ENCODE data around the gene HSF4.

The HSF4 gene

DNA sequence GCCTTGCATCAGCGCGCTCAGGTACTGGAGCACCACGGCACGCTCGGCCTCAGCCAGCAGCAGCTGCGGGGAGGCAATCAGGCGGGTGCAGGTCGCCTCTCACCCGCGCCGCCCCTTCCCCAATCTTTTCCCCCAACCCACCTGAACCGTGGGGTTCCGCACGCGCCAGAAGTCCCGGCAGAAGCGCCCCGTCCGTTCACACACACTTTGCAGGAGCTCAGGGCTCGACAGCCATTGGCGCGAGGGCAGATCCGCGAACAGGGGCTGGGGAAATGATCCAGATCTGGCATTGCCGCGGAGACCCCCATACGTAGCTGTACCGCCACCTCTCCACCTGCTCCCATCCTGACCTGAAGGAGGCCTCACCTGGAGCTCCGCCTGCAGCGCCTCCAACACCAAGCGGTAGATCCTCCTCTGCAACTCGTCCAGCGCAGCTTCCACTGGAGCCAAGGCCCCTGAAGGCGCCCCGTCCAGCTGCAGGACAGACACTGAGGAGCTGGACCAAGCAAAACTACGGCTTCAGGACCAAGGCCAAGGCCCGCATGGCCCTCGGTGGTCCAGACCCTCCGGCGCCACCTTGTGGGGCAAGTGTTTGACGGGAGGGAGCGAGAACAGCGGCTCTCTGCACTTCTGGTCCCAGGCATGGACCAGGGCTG, 20.6 kb downstream of the HSF4 start:
- DNase-seq (ENCODE audit: low read depth), result peak; percentile 81

- DNase-seq (ENCODE audit: low read depth), result no peak
Observed at GRCh38 chr16:67185651-67186134, 21.1 kb downstream of the HSF4 start.

- DNase-seq (ENCODE audit: low read depth), result no peak
Observed at GRCh38 chr16:67186550-67186950, 22.0 kb downstream of the HSF4 start.

- DNase-seq (ENCODE audit: low read depth), result no peak
Observed at GRCh38 chr16:67187175-67187890, 22.8 kb downstream of the HSF4 start.

- no peak for DNase-seq (ENCODE audit: low read depth)
Observed at GRCh38 chr16:67188323-67188722, 23.8 kb downstream of the HSF4 start.

DNA sequence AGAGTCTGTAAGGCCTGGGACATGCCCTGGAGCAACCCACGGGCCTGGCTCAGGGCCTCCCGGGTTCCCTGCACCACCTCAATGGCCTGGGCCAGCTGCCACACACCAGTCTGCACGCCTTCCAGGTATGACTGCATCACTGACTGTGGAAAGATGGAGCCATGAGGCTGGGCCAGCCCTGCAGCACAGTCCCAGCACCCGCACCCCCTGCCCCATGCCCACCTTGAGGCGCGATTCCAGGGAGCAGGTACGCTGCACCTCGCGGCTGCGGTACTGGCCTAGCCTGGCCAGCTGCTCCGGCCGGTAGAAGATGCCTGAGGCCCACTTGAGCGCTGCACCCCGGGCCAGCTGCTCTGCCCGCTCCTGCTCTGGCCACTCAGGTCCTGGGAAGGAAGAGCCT, 24.3 kb downstream of the HSF4 start:
- no peak for DNase-seq (ENCODE audit: low read depth)

GRCh38 chr16:67190041-67190440, 25.5 kb downstream of the HSF4 start, which contains the start of gene EXOC3L1:
Gene EXOC3L1 (minus strand): TSS chr16:67190136. CDS start chr16:67189676, 460 bp downstream.
- no peak for DNase-seq (ENCODE audit: low read depth)

DNA sequence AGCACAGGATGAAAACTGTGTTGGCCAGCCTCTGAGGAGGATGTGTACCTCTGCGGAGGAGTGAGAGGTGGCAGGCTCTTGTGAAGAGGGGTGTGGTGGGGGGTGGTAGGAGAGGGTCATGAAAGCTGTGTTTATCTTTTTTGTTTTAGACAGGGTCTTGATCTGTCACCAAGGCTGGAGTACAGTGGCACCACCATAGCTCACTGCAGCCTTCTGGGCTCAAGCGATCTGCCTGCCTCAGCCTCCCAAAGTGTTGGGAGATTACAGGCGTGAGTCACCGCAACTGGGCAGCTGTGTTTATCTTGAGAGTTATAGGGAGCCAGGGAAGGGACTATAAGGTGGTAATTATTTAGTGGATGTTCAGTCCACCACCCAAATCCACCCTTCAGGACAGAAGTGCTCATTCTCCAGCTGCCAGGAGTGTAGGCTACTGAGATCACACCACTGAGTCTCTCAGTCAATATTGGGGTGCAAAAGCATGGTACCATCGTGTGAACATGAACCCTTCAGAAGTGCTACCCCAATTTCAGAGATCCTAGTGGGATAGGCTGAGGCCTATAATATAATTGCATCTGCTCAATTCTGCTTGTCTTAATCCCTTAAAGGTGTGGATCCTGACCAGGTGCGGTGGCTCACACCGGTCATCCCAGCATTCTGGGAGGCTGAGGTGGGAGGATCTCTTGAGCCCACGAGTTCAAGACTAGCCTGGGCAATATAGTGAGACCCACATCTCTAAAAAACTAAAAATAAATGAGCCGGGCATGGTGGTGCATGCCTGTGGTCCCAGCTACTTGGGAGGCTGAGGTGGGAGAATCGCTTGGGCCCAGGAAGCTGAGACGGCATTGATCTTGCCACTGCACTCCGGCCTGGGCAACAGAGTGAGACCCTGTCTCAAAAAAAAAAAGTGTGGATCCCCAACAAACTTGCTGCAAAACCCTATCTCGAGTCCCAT, 26.2 kb downstream of the HSF4 start:
- no peak for DNase-seq (ENCODE audit: low read depth)

- DNase-seq (ENCODE audit: low read depth), result no peak
Observed at GRCh38 chr16:67191411-67191994, 27.0 kb downstream of the HSF4 start.

GRCh38 chr16:67191995-67192681, 27.6 kb downstream of the HSF4 start, which contains the start of gene E2F4:
Gene E2F4 (plus strand): TSS chr16:67192155. CDS start chr16:67192228, 73 bp downstream.
- DNase-seq (ENCODE audit: low read depth), result peak; percentile 83

DNA sequence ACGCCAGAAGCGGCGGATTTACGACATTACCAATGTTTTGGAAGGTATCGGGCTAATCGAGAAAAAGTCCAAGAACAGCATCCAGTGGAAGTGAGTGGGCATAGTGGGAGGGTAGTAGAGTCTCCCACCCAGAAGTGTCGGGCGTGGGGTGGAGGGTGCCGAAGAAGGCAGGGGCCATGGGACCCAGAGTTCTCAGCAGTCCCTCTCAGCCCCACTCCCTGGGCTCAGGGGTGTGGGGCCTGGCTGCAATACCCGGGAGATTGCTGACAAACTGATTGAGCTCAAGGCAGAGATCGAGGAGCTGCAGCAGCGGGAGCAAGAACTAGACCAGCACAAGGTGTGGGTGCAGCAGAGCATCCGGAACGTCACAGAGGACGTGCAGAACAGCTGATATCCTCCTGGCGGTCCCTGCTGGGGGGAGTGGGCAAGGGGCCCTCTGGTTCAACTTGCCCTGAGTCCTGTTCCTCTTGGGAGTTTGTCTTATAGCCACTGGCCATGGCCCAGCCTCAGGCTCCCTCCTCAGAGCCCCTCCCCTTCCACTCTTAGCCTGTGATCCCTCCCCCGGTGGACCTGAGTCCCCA, 28.3 kb downstream of the HSF4 start:
- no peak for DNase-seq (ENCODE audit: low read depth)

GRCh38 chr16:67193536-67193935, 29.0 kb downstream of the HSF4 start:
- no peak for DNase-seq (ENCODE audit: low read depth)

GRCh38 chr16:67194260-67194659, 29.7 kb downstream of the HSF4 start:
- DNase-seq (ENCODE audit: low read depth), result no peak

GRCh38 chr16:67195676-67196075, 31.1 kb downstream of the HSF4 start:
- DNase-seq (ENCODE audit: low read depth), result no peak

DNA sequence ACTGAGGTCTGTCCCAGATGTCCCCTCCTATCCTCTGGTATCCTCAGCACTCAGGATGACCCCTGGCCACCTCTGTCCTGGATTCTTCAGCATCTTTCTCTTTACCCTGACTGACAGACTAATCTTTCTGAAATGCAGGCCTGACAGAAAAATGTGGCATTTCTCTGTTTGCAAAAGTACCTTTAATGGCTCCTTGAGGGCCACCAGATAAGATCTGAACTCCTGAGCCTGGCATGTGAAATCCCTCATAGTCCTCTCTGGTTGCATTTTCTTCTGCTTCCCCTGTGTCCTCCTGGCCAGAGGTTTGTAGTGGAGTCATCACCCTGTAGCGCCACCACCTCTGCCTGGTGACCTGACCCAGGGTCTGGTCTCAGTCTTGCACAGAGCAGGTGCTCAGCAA, 32.3 kb downstream of the HSF4 start:
- DNase-seq (ENCODE audit: low read depth), result no peak

DNA sequence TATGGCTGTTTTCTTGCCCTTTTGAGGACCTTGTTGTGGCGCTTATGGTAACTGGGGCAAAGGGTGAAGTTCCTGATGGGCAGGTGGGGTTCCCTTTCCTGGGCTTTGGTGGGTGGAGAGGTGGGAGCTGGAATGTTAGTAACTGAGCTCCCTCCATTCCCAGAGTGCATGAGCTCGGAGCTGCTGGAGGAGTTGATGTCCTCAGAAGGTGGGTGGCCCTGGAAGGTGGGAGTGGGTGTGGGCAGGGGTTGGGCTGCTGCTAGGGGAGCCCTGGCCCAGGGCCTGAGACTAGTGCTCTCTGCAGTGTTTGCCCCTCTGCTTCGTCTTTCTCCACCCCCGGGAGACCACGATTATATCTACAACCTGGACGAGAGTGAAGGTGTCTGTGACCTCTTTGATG, 33.2 kb downstream of the HSF4 start:
- no peak for DNase-seq (ENCODE audit: low read depth)

DNA sequence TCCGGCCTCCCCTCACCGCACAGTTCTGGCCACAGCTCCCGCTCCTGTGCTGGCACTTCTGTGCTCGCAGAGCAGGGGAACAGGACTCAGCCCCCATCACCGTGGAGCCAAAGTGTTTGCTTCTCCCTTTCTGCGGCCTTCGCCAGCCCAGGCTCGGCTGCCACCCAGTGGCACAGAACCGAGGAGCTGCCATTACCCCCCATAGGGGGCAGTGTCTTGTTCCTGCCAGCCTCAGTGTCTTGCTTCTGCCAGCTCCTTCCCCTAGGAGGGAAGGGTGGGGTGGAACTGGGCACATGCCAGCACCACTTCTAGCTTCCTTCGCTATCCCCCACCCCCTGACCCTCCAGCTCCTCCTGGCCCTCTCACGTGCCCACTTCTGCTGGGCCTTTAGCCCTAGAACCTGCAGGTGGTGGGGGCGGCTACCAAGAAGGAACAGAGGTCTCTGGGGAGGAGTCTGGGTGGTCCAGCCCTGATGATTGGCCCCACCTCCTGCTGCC, 33.7 kb downstream of the HSF4 start:
- no peak for DNase-seq (ENCODE audit: low read depth)

DNA sequence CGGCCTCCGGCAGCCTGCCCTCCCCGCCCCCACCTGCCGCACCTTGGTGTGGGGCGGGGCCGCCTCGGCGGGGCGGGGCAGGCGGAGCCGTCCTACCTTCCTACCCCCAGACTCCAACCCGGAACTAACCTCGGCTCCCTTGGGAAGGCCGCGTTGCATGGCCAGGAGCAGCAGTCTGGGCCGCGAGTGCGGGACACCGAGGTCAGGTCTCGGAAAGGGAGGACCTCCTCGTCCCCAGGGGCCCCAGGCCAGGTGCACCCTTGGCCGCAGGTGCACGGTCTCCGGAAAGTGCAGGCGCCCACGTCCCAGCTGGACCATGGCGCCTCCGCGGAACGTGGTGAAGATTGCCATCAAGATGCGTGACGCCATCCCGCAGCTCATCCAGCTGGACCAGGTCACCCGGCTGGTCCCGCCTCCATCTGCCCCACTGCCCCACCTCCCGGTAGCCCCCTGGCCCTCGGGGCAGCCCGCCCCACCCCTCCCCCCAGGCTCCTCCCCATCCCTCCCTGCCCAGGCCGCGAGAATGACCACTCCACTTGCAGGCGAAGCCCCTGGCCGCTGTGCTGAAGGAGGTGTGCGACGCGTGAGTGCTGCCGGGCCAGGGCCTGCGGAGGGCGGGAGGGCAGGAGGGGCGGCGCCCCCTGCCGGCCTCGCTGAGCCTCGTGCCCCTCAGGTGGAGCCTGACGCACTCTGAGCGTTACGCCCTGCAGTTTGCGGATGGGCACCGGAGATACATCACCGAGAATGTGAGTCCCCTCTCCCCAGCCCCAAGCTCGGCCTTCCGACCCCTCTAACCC, 34.7 kb downstream of the HSF4 start, which contains the start of gene ELMO3:
ELMO3 (plus strand) TSS at position 121 of the 797 bp plus-strand sequence; CDS start at position 317, 196 bp downstream.
- no peak for DNase-seq (ENCODE audit: low read depth)

GRCh38 chr16:67199808-67200198, 35.3 kb downstream of the HSF4 start:
- no peak for DNase-seq (ENCODE audit: low read depth)

DNA sequence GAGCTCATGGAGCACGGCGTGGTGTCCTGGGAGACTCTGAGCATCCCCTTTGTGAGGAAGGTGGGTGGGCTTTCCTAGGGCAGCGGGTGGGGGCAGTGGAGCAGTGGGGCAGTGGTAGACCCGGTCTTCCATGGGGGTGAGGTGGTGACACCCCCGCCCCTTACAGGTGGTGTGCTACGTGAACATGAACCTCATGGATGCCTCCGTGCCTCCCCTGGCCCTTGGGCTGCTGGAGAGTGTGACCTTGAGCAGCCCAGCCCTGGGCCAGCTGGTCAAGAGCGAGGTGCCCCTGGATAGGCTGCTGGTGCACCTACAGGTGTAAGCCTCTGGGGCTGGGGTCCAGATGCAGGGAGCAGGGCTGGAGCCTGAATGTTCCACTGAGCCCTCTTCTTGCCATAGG, 35.9 kb downstream of the HSF4 start:
- DNase-seq (ENCODE audit: low read depth), result no peak

All from stimulated activated CD8-positive, alpha-beta memory T cell treated with anti-CD3 and anti-CD28 coated beads, Interleukin-4, amount 100 ng/mL, for 24 hours (primary cell).